Nephron (organoid): ENCODE measurements around the gene RPS3.
A peak's percentile ranks its signal among the peaks of the same experiment; 100 is the strongest.

Experiments
- H3K27ac Mint-ChIP-seq, 3 experiments: 2 replicates each; pipeline ENCODE4 v1.8.0; 2020; ENCODE audit warnings: mixed read lengths in 3 of 3, mild to moderate bottlenecking in 2 of 3, moderate library complexity in 1 of 3
- H3K27me3 Mint-ChIP-seq: 2 replicates; pipeline ENCODE4 v1.8.0; 2021; ENCODE audit warnings: low read depth, mild to moderate bottlenecking, moderate library complexity, mixed read lengths
- H3K36me3 Mint-ChIP-seq: 2 replicates; pipeline ENCODE4 v1.8.0; 2020; ENCODE audit warnings: low read depth, mixed read lengths
- H3K4me1 Mint-ChIP-seq: 2 replicates; pipeline ENCODE4 v1.8.0; 2020; ENCODE audit warnings: mixed read lengths
- H3K4me3 Mint-ChIP-seq, 3 experiments: 2 replicates each; pipeline ENCODE4 v1.8.0; 2020; ENCODE audit warnings: mild to moderate bottlenecking in 3 of 3, mixed read lengths in 3 of 3, moderate library complexity in 2 of 3
- H3K9me3 Mint-ChIP-seq: 2 replicates; pipeline ENCODE4 v1.8.0; 2020; ENCODE audit warnings: mixed read lengths
- CTCF ChIP-seq, 3 experiments: fragments of 200-600 bp; sonication (generic); IDR thresholded peaks; one replicate each; pipeline ENCODE4 v1.5.0; 2021; ENCODE audit warnings: antibody characterized with exemption in 3 of 3; ENCODE audit not compliant: unreplicated experiment in 3 of 3

Gene RPS3

DNA sequence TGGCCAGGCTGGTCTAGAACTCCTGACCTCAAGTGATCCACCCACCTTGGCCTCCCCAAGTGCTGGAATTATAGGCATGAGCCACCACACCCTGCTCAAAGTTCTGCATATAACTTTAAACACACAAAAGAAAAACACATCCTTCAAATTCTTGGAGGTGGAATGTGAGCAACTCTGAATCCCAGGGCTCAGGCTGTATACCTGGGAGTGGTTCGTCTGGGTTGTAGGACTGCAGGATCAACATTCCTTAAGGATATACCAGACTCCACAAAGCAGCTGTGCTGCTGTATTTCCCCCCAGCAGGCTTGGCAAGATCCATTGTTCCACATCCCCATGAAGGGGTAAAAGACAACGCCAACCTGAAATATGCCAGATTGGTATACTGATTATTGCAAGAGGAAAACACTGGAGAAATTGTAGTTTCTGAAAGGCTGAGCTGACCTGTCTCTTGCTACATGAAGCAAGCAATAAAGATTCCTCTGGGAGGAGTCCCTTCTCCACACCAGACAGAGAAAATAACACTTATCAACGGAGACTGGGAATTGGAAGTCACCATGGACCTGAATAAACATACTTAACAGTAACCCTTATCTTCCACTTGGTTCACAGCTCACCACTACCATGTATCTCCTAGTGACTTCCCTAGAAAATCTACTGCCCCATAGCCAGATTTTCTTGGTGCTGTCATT, 12.2 kb upstream of the RPS3 start:
- H3K27me3 Mint-ChIP-seq, result peaks cover 18% of the 10 kb centered on the region
- H3K9me3 Mint-ChIP-seq, result no peaks in the 10 kb centered on the region
- H3K4me1 Mint-ChIP-seq, result no peaks in the 10 kb centered on the region
- H3K4me3 Mint-ChIP-seq, result no peak overlapping the region
- H3K36me3 Mint-ChIP-seq, result no peaks in the 10 kb centered on the region
- TF ChIP-seq CTCF (IDR thresholded peaks at IDR 0.05; ENCODE audit: unreplicated experiment in 3 of 3), result no peak
- H3K27ac Mint-ChIP-seq, result no peak overlapping the region

DNA sequence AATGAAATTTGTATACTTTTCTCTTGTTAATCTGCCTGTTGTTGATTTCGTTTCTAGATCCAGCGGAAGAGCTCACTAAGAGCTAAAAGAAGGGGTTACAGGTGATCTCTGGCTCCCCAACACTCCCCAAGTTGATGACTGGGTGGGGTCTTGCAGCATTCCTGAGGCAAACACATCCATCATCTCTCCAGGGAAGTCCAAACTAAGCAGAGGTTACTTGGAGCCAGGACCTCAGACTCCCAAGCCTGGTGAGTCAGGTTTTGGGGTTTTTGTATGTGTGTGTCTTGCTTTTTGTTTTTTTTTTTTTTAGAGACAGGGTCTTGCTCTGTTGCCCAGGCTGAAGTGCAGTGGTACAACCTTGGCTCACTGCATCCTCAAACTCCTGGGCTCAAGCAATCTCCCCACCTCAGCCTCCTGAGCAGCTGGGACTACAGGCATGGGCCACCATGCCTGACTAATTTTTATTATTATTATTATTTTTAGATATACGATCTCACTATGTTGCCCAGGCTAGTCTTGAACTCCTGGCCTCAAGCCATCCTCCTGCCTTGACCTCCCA, 11.5 kb upstream of the RPS3 start:
- no peak overlapping the region for H3K4me3 Mint-ChIP-seq
- no peaks in the 10 kb centered on the region for H3K36me3 Mint-ChIP-seq
- TF ChIP-seq CTCF (IDR thresholded peaks at IDR 0.05; ENCODE audit: unreplicated experiment in 3 of 3), result no peak
- peaks cover 18% of the 10 kb centered on the region for H3K27me3 Mint-ChIP-seq
- no peak overlapping the region for H3K27ac Mint-ChIP-seq
- no peaks in the 10 kb centered on the region for H3K4me1 Mint-ChIP-seq
- no peaks in the 10 kb centered on the region for H3K9me3 Mint-ChIP-seq

GRCh38 chr11:75388386-75389275, 10.7 kb upstream of the RPS3 start:
- Mint-ChIP-seq H3K9me3 (no peaks in the 10 kb centered on the region), H3K4me1 (no peaks in the 10 kb centered on the region), H3K27me3 (peaks cover 18% of the 10 kb centered on the region), H3K4me3 (no peak overlapping the region), H3K36me3 (no peaks in the 10 kb centered on the region), H3K27ac (no peak overlapping the region)
- peak; percentile 78 to 90 (median 87) for TF ChIP-seq CTCF (IDR thresholded peaks at IDR 0.05; ENCODE audit: unreplicated experiment in 3 of 3)

- Mint-ChIP-seq H3K27ac (no peak overlapping the region), H3K9me3 (no peaks in the 10 kb centered on the region), H3K36me3 (no peaks in the 10 kb centered on the region), H3K4me1 (no peaks in the 10 kb centered on the region), H3K27me3 (peaks cover 19% of the 10 kb centered on the region), H3K4me3 (no peak overlapping the region)
- TF ChIP-seq CTCF (IDR thresholded peaks at IDR 0.05; ENCODE audit: unreplicated experiment in 3 of 3), result no peak
These were observed 10.1 kb upstream of the RPS3 start for GRCh38 chr11:75389276-75389605.

- H3K36me3 Mint-ChIP-seq, result no peaks in the 10 kb centered on the region
- no peaks in the 10 kb centered on the region for H3K9me3 Mint-ChIP-seq
- peaks cover 17% of the 10 kb centered on the region for H3K27me3 Mint-ChIP-seq
- H3K27ac Mint-ChIP-seq, result no peak overlapping the region
- H3K4me1 Mint-ChIP-seq, result no peaks in the 10 kb centered on the region
- no peak for TF ChIP-seq CTCF (IDR thresholded peaks at IDR 0.05; ENCODE audit: unreplicated experiment in 3 of 3)
- no peak overlapping the region for H3K4me3 Mint-ChIP-seq
These were observed 9.4 kb upstream of the RPS3 start for GRCh38 chr11:75389925-75390324.
